Testis (tissue), 3 donors: ENCODE measurements around the gene ESYT1. TPM values are rescaled to one million over a fixed set of nuclear protein-coding genes. Genes with fewer than 3 reads are reported as not detected.
A peak's percentile ranks its signal among the peaks of the same experiment; 100 is the strongest.

Source experiments
- DNase-seq: peaks from one replicate; pipeline ENCODE4 v3.0.0-alpha.2; 2019
- H3K27ac ChIP-seq, 2 donors: fragments of 200-600 bp; sonication (generic); one replicate each; pipeline ENCODE4 v1.5.1; 2019
- H3K27me3 ChIP-seq: fragments of 200-600 bp; sonication (generic); one replicate; pipeline ENCODE4 v1.5.1; 2019
- H3K36me3 ChIP-seq: fragments of 200-600 bp; sonication (generic); one replicate; pipeline ENCODE4 v1.5.1; 2017; ENCODE audit warnings: low read depth; ENCODE audit errors: missing control alignments
- H3K4me1 ChIP-seq: fragments of 200-600 bp; sonication (generic); one replicate; pipeline ENCODE4 v1.5.1; 2019
- H3K4me3 ChIP-seq, 2 donors: fragments of 200-600 bp; sonication (generic); one replicate each; pipeline ENCODE4 v1.5.1; 2017 to 2019
- H3K9me3 ChIP-seq: fragments of 200-600 bp; sonication (generic); one replicate; pipeline ENCODE4 v1.5.1; 2017
- CTCF ChIP-seq, 3 experiments: fragments of 450-650 bp in 2 of 3; fragments of 200-600 bp in 1 of 3; sonication (generic) in 1 of 3; IDR thresholded peaks; one replicate each; pipeline ENCODE4 v1.5.1; 2016 to 2019; ENCODE audit warnings: antibody characterized with exemption in 3 of 3, mild to moderate bottlenecking in 2 of 3, moderate library complexity in 1 of 3
- POLR2A ChIP-seq: fragments of 450-650 bp; IDR thresholded peaks from one replicate; pipeline ENCODE4 v1.6.1; 2017; ENCODE audit warnings: antibody characterized with exemption, mild to moderate bottlenecking, moderate library complexity
- WGBS, 2 donors: methylation state at CpG; one replicate each; pipeline ENCODE4 v1.1.5; 2018; 5-methylcytosine and 5-hydroxymethylcytosine counted together
- intact Hi-C: fragments of 100-400 bp; cut with DNase I; formaldehyde crosslinking; loops from one replicate; pipeline ENCODE4 v1.15.1; 2023; ENCODE audit warnings: low total_unique reads
- polyA plus RNA-seq: library from polyadenylated mRNA; stranded (reverse); fragments of 350-450 nt; fragmentation: Illumina TruSeq; extraction: RNeasy Lipid Tissue Mini Kit (QIAGEN cat#74804); gene quantifications from one replicate; pipeline ENCODE4 v1.2.3, GENCODE V29; 2014; ENCODE audit warnings: low read depth, low replicate concordance; ENCODE audit not compliant: insufficient read depth
- total RNA-seq, 2 donors: library from RNA; depleted of rRNA; stranded (reverse); fragments of >200 nt; gene quantifications; one replicate each; pipeline ENCODE4 v1.2.3, GENCODE V29; 2016

Gene ESYT1
- total and polyA plus RNA-seq, 3 donors from 2014 or later, result 50.8 to 99.8 (median 72.0) TPM

GRCh38 chr12:56134897-56135296, 6.8 kb downstream of the ESYT1 start:
- Histone ChIP-seq H3K9me3 (no peaks in the 10 kb centered on the region), H3K4me3 (no peak overlapping the region), H3K4me1 (peaks cover 4% of the 10 kb centered on the region), H3K27me3 (no peaks in the 10 kb centered on the region), H3K36me3 (no peaks in the 10 kb centered on the region), H3K27ac (no peak overlapping the region)
- no peak for DNase-seq
- TF ChIP-seq CTCF (IDR thresholded peaks at IDR 0.05) (no peak), POLR2A (no peak)
- 96 to 97% methylated on average over 6 of the region's 6 CpGs for WGBS, 2 donors
- intact Hi-C loops, result no loop called here

DNA sequence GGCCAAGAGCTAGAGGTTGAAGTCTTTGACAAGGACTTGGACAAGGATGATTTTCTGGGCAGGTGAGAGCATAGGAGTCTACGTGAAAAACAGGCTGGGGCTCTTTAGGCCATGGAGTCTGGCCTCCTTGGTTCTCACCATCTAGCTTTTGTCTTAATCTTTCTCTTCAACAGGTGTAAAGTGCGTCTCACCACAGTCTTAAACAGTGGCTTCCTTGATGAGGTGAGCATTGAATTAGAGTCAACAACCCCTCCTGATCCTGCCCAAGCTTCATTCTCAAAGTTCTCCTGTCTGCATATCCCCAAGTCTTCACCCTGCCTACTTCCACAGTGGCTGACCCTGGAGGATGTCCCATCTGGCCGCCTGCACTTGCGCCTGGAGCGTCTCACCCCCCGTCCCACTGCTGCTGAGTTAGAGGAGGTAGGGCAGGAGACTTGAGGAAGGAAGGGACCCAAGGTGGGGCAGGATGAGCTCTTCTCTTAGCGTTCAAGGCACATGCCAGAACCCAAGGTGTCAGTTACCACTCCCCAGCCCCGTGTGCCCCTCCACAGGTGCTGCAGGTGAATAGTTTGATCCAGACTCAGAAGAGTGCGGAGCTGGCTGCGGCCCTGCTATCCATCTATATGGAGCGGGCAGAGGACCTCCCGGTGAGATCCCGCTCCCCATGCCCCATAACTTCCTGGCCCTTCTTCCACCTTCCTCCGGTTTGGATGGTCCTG, 9.9 kb downstream of the ESYT1 start:
- Histone ChIP-seq H3K4me3 (no peak overlapping the region), H3K4me1 (no peaks in the 10 kb centered on the region), H3K27me3 (no peaks in the 10 kb centered on the region), H3K27ac (no peak overlapping the region), H3K9me3 (no peaks in the 10 kb centered on the region), H3K36me3 (no peaks in the 10 kb centered on the region)
- WGBS, 2 donors, result 86 to 96% methylated on average over 13 to 14 of the region's 14 CpGs
- intact Hi-C loops, result no loop called here
- DNase-seq, result no peak
- TF ChIP-seq CTCF (IDR thresholded peaks at IDR 0.05) (no peak), POLR2A (no peak)

GRCh38 chr12:56141946-56142784, 14.1 kb downstream of the ESYT1 start:
- Histone ChIP-seq H3K27ac (no peak overlapping the region), H3K4me3 (no peak overlapping the region), H3K36me3 (no peaks in the 10 kb centered on the region), H3K4me1 (peaks cover 13% of the 10 kb centered on the region), H3K9me3 (no peaks in the 10 kb centered on the region), H3K27me3 (no peaks in the 10 kb centered on the region)
- no peak for DNase-seq
- TF ChIP-seq POLR2A (no peak), CTCF (IDR thresholded peaks at IDR 0.05) (no peak)
- WGBS, 2 donors, result 85 to 94% methylated on average over 19 of the region's 19 CpGs
- intact Hi-C loops, result no loop called here

- peak overlapping the region in 1 of 2 donors; percentile 53 for H3K27ac ChIP-seq
- H3K4me1 ChIP-seq, result peaks cover 17% of the 10 kb centered on the region
- H3K4me3 ChIP-seq, result no peak overlapping the region
- H3K9me3 ChIP-seq, result no peaks in the 10 kb centered on the region
- no peak for DNase-seq
- intact Hi-C loops, result no loop called here
- no peaks in the 10 kb centered on the region for H3K36me3 ChIP-seq
- TF ChIP-seq POLR2A, result no peak
- no peak for TF ChIP-seq CTCF (IDR thresholded peaks at IDR 0.05)
- WGBS, 2 donors, result 75 to 81% methylated on average over 1 to 4 of the region's 4 CpGs
- no peaks in the 10 kb centered on the region for H3K27me3 ChIP-seq
Observed at GRCh38 chr12:56143217-56143616, 15.2 kb downstream of the ESYT1 start.
